HG03196 (cell line): ENCODE results near the gene TJP3.

Source experiments
- ATAC-seq: cut with Tn5 transposase; IDR thresholded peaks from one replicate; pipeline ENCODE4 v1.9.1; 2021; ENCODE audit not compliant: unreplicated experiment

TJP3 gene

GRCh38 chr19:3767050-3767449 lies 58.9 kb downstream of the TJP3 start:
- ATAC-seq, result no peak

- no peak for ATAC-seq
Measured at GRCh38 chr19:3768015-3768747, 60.0 kb downstream of the TJP3 start.

GRCh38 chr19:3768748-3769099 lies 60.5 kb downstream of the TJP3 start:
- ATAC-seq, result no peak

- ATAC-seq, result no peak
Measured at GRCh38 chr19:3769494-3769893, 61.3 kb downstream of the TJP3 start.

- ATAC-seq, result no peak
Measured at GRCh38 chr19:3770136-3770999, 62.2 kb downstream of the TJP3 start.

- no peak for ATAC-seq
Measured at GRCh38 chr19:3771000-3771905, 63.1 kb downstream of the TJP3 start.

DNA sequence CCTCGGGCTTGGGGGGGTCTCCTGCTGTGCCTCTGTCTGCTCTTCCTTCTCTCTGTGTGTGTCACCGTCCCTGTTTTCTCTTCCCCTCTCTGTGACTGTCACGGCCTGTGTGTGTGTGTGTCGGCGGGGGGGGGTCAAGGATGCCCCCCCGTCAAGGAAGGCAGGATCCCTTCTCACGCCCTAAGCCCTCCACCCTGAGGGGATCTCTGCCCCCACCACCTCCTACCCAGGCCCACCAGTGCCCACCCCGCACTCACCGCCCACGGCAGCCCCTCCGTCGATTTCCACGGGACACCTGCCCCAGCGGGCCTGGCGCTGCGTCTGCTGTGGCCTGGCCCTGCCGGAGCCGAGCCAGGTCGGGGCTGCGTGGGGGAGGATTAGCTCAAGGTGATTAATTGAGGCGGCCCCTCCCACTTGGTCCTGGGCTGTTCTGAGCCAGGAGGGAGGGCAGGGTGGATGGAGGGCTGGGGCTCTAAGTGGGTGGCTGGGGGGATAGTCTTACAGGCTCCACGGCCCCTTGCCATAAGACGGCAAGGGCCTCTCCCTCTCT lies 63.8 kb downstream of the TJP3 start, which contains the start of gene RAX2:
Gene RAX2, minus strand, starts transcription at position 323 of the 550 bp plus-strand sequence. CDS start 486 bp downstream, outside the sequence.
- ATAC-seq, result no peak

GRCh38 chr19:3773814-3774515 lies 65.8 kb downstream of the TJP3 start:
- no peak for ATAC-seq

DNA sequence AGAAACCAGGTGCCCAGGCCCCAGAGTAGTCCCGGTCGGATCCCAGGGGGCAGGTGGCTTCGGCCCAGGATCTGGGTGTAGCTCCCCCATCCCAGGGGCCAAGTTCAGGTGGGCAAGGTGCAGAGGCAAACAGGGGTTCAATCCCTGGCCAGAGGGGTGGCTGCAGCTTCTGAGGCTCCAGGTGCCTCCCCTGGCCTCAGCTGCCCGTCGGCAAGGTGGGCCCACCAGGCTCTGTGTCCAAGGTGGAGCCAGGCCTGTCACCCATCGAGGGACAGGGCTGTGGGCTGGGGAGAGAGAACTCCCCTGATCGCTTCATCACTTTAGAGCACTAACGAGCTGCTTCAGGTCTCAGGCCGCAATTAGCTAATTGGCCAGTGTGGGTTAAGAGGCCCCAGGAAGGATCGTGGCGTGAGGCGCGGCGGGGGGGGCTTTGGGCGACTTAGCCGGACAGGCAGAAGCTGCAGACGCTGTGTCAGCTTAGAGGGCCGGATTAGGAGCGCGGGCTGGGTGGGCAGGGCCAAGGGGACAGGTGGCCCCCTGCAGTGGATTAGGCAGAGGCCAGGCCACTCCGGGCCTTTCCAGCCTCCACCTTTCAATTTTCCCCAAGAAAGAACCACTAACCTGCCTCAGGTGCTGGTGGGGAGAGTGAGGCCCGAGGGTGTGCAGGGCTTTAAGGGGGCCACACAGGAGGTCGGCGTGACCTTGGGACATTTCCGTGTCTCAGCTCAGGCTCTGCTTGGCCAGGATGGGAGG lies 66.6 kb downstream of the TJP3 start:
- no peak for ATAC-seq

- ATAC-seq, result no peak
Measured at GRCh38 chr19:3775374-3775711, 67.2 kb downstream of the TJP3 start.

DNA sequence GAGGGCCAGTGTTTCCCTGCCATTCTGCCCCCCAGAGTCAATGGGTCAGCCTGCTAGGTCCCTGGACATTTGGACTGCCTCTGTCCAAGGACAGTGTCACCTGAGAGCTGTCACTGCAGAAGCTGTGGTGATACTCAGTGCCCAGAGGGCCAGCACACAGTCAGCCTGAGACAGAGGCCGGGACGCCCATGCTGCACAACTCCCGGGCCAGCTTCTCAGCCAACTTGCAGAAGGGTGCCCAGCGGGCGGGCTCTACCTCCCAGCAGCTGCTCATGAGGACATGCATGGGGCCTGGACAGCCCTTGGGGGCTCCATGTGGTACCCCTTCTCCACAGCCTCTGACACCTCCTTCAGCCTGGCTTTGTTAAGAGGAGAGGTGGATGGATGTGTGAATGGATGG lies 67.6 kb downstream of the TJP3 start:
- ATAC-seq, result no peak

DNA sequence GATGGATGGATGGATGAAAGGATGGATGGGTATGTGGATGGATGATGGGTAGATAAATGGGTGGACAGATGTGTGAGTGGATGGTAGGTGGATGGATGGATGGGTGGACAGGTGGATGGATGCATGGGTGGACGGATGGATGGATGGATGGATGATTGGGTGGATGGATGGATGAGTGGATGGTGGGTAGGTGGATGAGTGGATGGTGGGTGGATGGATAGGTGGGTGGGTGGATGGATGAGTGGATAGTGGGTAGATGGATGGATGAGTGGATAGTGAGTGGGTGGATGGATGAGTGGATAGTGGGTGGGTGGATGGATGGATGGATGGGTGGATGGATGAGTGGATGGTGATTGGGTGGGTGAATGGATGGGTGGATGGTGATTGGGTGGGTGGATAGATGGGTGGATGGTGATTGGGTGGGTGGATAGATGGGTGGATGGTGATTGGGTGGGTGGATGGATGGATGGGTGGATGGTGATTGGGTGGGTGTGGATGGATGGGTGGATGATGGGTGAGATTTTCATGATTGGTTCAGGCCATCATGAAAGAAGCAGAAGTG lies 68.4 kb downstream of the TJP3 start:
- no peak for ATAC-seq

DNA sequence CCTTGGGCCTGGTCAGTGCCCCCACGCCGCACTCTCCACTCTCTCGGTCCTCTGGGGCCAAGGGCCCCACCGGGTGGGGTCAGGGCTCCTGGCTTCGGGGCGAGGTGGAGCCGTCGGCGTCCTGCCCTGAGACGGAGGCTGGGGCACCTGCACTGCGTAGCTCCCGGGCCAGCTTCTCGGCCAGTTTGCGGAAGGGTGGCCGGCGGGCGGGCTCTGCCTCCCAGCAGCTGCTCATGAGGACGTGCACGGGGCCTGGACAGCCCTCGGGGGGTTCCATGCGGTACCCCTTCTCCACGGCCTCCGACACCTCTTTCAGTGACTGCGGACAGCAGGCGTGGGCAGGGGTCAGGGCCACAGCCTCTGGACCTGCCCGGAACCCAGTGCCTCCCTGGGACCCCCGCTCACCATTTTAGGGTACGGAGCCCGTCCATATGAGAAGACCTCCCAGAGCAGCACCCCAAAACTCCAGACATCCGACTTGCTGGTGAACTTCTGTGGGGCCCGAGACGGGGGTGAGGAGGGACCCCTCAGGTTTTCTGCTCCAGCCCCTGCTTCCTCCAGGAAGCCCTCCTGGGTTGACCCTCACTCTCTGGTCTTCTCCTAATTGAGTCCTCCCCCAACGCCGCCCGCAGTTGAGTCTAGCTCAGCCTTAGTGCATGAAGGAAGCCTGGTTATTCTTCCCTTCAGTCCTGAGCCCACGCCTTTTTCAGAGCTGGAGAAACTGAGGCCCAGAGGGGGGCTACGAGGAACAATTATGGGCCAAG lies 70.1 kb downstream of the TJP3 start:
- no peak for ATAC-seq

- ATAC-seq, result no peak
Measured at GRCh38 chr19:3778899-3779723, 70.9 kb downstream of the TJP3 start.

DNA sequence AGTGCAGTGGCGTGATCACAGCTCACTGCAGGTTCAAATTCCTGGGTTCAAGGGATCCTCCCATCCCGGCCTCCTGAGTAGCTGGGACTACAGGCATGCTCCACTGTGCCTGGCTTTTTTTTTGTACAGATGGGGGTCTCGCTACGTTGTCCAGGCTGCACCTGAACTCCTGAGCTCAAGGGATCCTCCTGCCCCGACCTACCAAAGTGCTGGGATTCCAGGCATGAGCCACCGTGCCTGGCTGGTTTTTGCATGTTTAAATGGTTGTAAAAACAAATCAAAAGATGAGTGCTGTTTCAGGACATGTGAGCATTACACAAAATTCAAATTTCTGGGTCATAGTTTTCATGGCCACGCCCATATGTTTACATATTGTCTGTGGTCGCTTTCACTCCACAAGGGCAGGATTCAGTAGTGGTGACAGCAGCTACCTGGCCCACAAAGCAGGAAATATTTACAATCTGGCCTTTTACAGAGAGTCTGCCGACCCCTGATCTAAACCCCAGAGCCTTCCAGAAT lies 72.7 kb downstream of the TJP3 start:
- ATAC-seq, result no peak

GRCh38 chr19:3781603-3782002 lies 73.4 kb downstream of the TJP3 start:
- ATAC-seq, result no peak

- no peak for ATAC-seq
Measured at GRCh38 chr19:3782330-3782729, 74.1 kb downstream of the TJP3 start.

- no peak for ATAC-seq
Measured at GRCh38 chr19:3782903-3783302, 74.7 kb downstream of the TJP3 start.
